Liver (tissue), 9 donors: Measurements from ENCODE around the gene GNG13. TPM values are rescaled to one million over a fixed set of nuclear protein-coding genes. Genes with fewer than 3 reads are reported as not detected.

Experiments used
- DNase-seq: peaks from one replicate; pipeline ENCODE4 v3.0.0-alpha.2; 2017; ENCODE audit warnings: low spot score
- H3K27ac ChIP-seq, 2 donors: one replicate each; pipeline ENCODE4 v1.7.0; 2013; ENCODE audit warnings: inconsistent platforms in 2 of 2, low read length in 2 of 2, control low read depth in 1 of 2, low read depth in 1 of 2, mild to moderate bottlenecking in 1 of 2
- H3K27me3 ChIP-seq, 4 donors: one replicate each; pipeline versions ENCODE4 v1.6.1 to v1.7.0; 2013; ENCODE audit warnings: low read length in 3 of 4, inconsistent platforms in 1 of 4, mild to moderate bottlenecking in 1 of 4, moderate library complexity in 1 of 4; ENCODE audit not compliant: control insufficient read depth in 4 of 4, insufficient read depth in 4 of 4
- H3K36me3 ChIP-seq, 4 donors: one replicate each; pipeline versions ENCODE4 v1.6.1 to v1.7.0; 2013; ENCODE audit warnings: low read length in 3 of 4, mild to moderate bottlenecking in 3 of 4, low read depth in 1 of 4, moderate library complexity in 1 of 4; ENCODE audit not compliant: control insufficient read depth in 4 of 4, insufficient read depth in 3 of 4
- H3K4me1 ChIP-seq, 4 donors: one replicate each; pipeline versions ENCODE4 v1.6.1 to v1.7.0; 2013; ENCODE audit warnings: low read length in 3 of 4, mild to moderate bottlenecking in 3 of 4, moderate library complexity in 1 of 4; ENCODE audit not compliant: control insufficient read depth in 4 of 4, insufficient read depth in 4 of 4
- H3K4me3 ChIP-seq, 3 donors: one replicate each; pipeline versions ENCODE4 v1.6.1 to v1.7.0; 2013; ENCODE audit warnings: low read length in 3 of 3, control low read depth in 1 of 3, low read depth in 1 of 3, mild to moderate bottlenecking in 1 of 3
- H3K9ac ChIP-seq, 2 donors: one replicate each; pipeline ENCODE4 v1.7.0; 2013; ENCODE audit warnings: low read length in 2 of 2, mild to moderate bottlenecking in 2 of 2, moderate library complexity in 2 of 2, control low read depth in 1 of 2, low read depth in 1 of 2
- H3K9me3 ChIP-seq, 4 donors: one replicate each; pipeline versions ENCODE4 v1.6.1 to v1.7.0; 2013; ENCODE audit warnings: low read length in 3 of 4; ENCODE audit not compliant: control insufficient read depth in 4 of 4
- EGR1 ChIP-seq, 2 donors: IDR thresholded peaks; 2 replicates each; pipeline ENCODE4 v1.6.1; 2016 to 2018; ENCODE audit warnings: antibody characterized with exemption in 2 of 2, low read depth in 2 of 2
- FOXA1 ChIP-seq: IDR thresholded peaks from 2 replicates; pipeline ENCODE4 v1.6.1; 2016; ENCODE audit warnings: antibody characterized with exemption
- GABPA ChIP-seq, 2 donors: IDR thresholded peaks in 1 of 2; conservative IDR thresholded peaks in 1 of 2; 2 replicates each; pipeline ENCODE4 v1.6.1; 2016; ENCODE audit warnings: antibody characterized with exemption in 2 of 2, mild to moderate bottlenecking in 1 of 2, moderate library complexity in 1 of 2
- HNF4A ChIP-seq, 2 donors: conservative IDR thresholded peaks; 2 replicates each; pipeline ENCODE4 v1.6.1; 2016; ENCODE audit warnings: antibody characterized with exemption in 2 of 2, mild to moderate bottlenecking in 2 of 2
- HNF4G ChIP-seq: IDR thresholded peaks from 2 replicates; pipeline ENCODE4 v1.6.1; 2016; ENCODE audit warnings: antibody characterized with exemption
- JUND ChIP-seq, 2 donors: IDR thresholded peaks; 2 replicates each; pipeline ENCODE4 v1.6.1; 2016; ENCODE audit warnings: antibody characterized with exemption in 2 of 2
- NR2F2 ChIP-seq: IDR thresholded peaks from 2 replicates; pipeline ENCODE4 v1.6.1; 2016; ENCODE audit warnings: antibody characterized with exemption
- RXRA ChIP-seq, 2 donors: IDR thresholded peaks; 2 replicates each; pipeline ENCODE4 v1.6.1; 2017 to 2018; ENCODE audit warnings: antibody characterized with exemption in 2 of 2, mild to moderate bottlenecking in 1 of 2
- SP1 ChIP-seq: IDR thresholded peaks from 2 replicates; pipeline ENCODE4 v1.6.1; 2018; ENCODE audit warnings: antibody characterized with exemption, mild to moderate bottlenecking
- TAF1 ChIP-seq: conservative IDR thresholded peaks from 2 replicates; pipeline ENCODE4 v1.6.1; 2016; ENCODE audit warnings: antibody characterized with exemption, mild to moderate bottlenecking
- YY1 ChIP-seq: IDR thresholded peaks from 2 replicates; pipeline ENCODE4 v1.6.1; 2016; ENCODE audit warnings: antibody characterized with exemption, mild to moderate bottlenecking
- WGBS: extraction: QIAGEN DNeasy Blood & Tissue Kit; methylation state at CpG from one replicate; pipeline ENCODE4 v1.1.7; 2013; 5-methylcytosine and 5-hydroxymethylcytosine counted together
- polyA plus RNA-seq, 2 donors: library from polyadenylated mRNA; stranded (reverse) in 1 of 2; unstranded in 1 of 2; fragments of 200-250 nt in 1 of 2; fragments of >200 nt in 1 of 2; fragmentation: Nextera tagmentation in 1 of 2; extraction: Ambion mirVana in 1 of 2; gene quantifications; one replicate each; pipeline versions ENCODE4 v1.2.1 to v1.2.3, GENCODE V29; 2013 to 2015
- total RNA-seq, 2 donors: library from RNA; depleted of rRNA; stranded (reverse); fragments of >200 nt; gene quantifications; one replicate each; pipeline ENCODE4 v1.2.3, GENCODE V29; 2014
- TF ChIP-seq, protein P1 (sequence below): IDR thresholded peaks from 2 replicates; pipeline ENCODE4 v1.6.1; 2016; ENCODE audit warnings: antibody characterized with exemption
- TF ChIP-seq, protein P2 (sequence below): IDR thresholded peaks from 2 replicates; pipeline ENCODE4 v1.6.1; 2016; ENCODE audit warnings: antibody characterized with exemption
- TF ChIP-seq, protein P3 (sequence below): IDR thresholded peaks from 2 replicates; pipeline ENCODE4 v1.6.1; 2016; ENCODE audit warnings: antibody characterized with exemption
- donor health status: healthy.
- donor health status: healthy.
- donor health status: healthy.
- donor health status: healthy.
- donor health status: healthy.

The GNG13 gene
- total and polyA plus RNA-seq, 4 donors, result not detected

- no peak for TF ChIP-seq EGR1 (IDR thresholded peaks at IDR 0.05; ENCODE audit: low read depth in 2 of 2)
- TF ChIP-seq, protein P1, sequence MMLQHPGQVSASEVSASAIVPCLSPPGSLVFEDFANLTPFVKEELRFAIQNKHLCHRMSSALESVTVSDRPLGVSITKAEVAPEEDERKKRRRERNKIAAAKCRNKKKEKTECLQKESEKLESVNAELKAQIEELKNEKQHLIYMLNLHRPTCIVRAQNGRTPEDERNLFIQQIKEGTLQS, result no peak
Measured at GRCh38 chr16:770411-770810, 30.1 kb downstream of the GNG13 start (continued).

GRCh38 chr16:769934-770333, 30.6 kb downstream of the GNG13 start:
- Histone ChIP-seq H3K27me3 (peaks cover 0 to 3% (median 0%) of the 10 kb centered on the region in 4 donors), H3K36me3 (no peaks in the 10 kb centered on the region), H3K4me1 (no peaks in the 10 kb centered on the region), H3K27ac (no peak overlapping the region), H3K9me3 (no peaks in the 10 kb centered on the region), H3K4me3 (no peak overlapping the region), H3K9ac (no peak overlapping the region)
- TF ChIP-seq FOXA1 (no peak), JUND (IDR thresholded peaks at IDR 0.05) (no peak), GABPA (IDR thresholded peaks at IDR 0.05 in 1 of 2, conservative IDR thresholded peaks at IDR 0.05 in 1 of 2) (no peak), HNF4A (conservative IDR thresholded peaks at IDR 0.05) (no peak), NR2F2 (no peak), SP1 (no peak), YY1 (no peak), RXRA (IDR thresholded peaks at IDR 0.05) (no peak)
- TF ChIP-seq, protein P1, result no peak
- TF ChIP-seq, protein P2, sequence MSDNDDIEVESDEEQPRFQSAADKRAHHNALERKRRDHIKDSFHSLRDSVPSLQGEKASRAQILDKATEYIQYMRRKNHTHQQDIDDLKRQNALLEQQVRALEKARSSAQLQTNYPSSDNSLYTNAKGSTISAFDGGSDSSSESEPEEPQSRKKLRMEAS, result no peak
- 86% methylated on average over 19 of the region's 19 CpGs for WGBS
- no peak for DNase-seq

DNA sequence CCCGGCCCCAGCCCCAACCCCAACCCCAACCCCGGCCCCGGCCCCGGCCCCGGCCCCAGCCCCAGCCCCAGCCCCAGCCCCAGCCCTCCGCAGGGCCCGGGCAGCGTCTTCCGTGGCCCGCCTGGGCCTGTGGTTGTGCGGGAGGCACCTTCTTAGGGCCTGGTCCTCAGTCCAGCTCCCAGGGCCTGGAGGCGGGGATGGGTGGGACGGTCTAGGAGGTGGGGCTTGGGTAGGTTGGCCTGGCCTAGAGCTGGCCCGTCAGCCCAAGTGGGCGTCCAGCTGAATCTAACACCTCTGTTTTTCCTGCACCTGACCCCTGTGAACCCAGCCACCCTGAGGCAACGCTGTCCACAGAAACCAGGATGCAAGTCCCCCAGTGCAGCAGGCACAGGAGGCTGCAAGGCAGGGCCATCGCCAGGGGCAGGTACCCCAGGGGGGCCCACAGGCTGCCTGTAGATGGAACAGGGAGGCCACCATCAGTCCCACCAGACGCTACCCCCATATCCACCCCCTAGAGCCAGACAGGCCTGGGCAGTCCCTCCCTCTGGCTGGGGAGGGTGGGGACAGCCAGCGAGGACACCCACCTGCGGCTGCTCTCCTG, 31.2 kb downstream of the GNG13 start:
- whole genome bisulfite sequencing, result 60% methylated on average over 20 of the region's 20 CpGs
- no peak overlapping the region for H3K4me3 ChIP-seq
- H3K27me3 ChIP-seq, result peaks cover 0 to 3% (median 0%) of the 10 kb centered on the region in 4 donors
- no peak for DNase-seq
- H3K9me3 ChIP-seq, result no peaks in the 10 kb centered on the region
- H3K4me1 ChIP-seq, result no peaks in the 10 kb centered on the region
- no peaks in the 10 kb centered on the region for H3K36me3 ChIP-seq
- no peak overlapping the region for H3K9ac ChIP-seq
- TF ChIP-seq NR2F2, result no peak
- no peak overlapping the region for H3K27ac ChIP-seq

- DNase-seq, result no peak
- peaks cover 0 to 3% (median 0%) of the 10 kb centered on the region in 4 donors for H3K27me3 ChIP-seq
Measured at GRCh38 chr16:768428-768827, 32.1 kb downstream of the GNG13 start.

More at GRCh38 chr16:768428-768827, 32.1 kb downstream of the GNG13 start:
- no peaks in the 10 kb centered on the region for H3K9me3 ChIP-seq
- no peak overlapping the region for H3K4me3 ChIP-seq
- 76% methylated on average over 21 of the region's 21 CpGs for WGBS
- H3K27ac ChIP-seq, result no peak overlapping the region
- no peak for TF ChIP-seq YY1
- TF ChIP-seq HNF4A (conservative IDR thresholded peaks at IDR 0.05), result no peak
- TF ChIP-seq, protein P3, sequence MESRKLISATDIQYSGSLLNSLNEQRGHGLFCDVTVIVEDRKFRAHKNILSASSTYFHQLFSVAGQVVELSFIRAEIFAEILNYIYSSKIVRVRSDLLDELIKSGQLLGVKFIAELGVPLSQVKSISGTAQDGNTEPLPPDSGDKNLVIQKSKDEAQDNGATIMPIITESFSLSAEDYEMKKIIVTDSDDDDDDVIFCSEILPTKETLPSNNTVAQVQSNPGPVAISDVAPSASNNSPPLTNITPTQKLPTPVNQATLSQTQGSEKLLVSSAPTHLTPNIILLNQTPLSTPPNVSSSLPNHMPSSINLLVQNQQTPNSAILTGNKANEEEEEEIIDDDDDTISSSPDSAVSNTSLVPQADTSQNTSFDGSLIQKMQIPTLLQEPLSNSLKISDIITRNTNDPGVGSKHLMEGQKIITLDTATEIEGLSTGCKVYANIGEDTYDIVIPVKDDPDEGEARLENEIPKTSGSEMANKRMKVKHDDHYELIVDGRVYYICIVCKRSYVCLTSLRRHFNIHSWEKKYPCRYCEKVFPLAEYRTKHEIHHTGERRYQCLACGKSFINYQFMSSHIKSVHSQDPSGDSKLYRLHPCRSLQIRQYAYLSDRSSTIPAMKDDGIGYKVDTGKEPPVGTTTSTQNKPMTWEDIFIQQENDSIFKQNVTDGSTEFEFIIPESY, result no peak
- TF ChIP-seq HNF4G, result no peak
- TF ChIP-seq FOXA1, result no peak
- TF ChIP-seq TAF1, result no peak
- no peak for TF ChIP-seq RXRA (IDR thresholded peaks at IDR 0.05)
- H3K9ac ChIP-seq, result no peak overlapping the region
- no peaks in the 10 kb centered on the region for H3K36me3 ChIP-seq
- H3K4me1 ChIP-seq, result no peaks in the 10 kb centered on the region
